Suprapubic skin (tissue), 4 donors: ENCODE data around the gene RTCB. TPM values are rescaled to one million over a fixed set of nuclear protein-coding genes. Genes with fewer than 3 reads are reported as not detected.

Experiments
- DNase-seq, 2 donors: peaks; one replicate each; pipeline ENCODE4 v3.0.0-alpha.2; 2019; ENCODE audit warnings: low spot score in 2 of 2
- H3K27ac ChIP-seq: fragments of 200-600 bp; sonication (generic); one replicate; pipeline ENCODE4 v1.5.1; 2019
- H3K27me3 ChIP-seq: fragments of 200-600 bp; sonication (generic); one replicate; pipeline ENCODE4 v1.5.1; 2019
- H3K36me3 ChIP-seq: fragments of 200-600 bp; sonication (generic); one replicate; pipeline ENCODE4 v1.5.1; 2019
- H3K4me1 ChIP-seq: fragments of 200-600 bp; sonication (generic); one replicate; pipeline ENCODE4 v1.5.1; 2019
- H3K4me3 ChIP-seq: fragments of 200-600 bp; sonication (generic); one replicate; pipeline ENCODE4 v1.5.1; 2019; ENCODE audit warnings: mild to moderate bottlenecking
- H3K9me3 ChIP-seq: fragments of 200-600 bp; sonication (generic); one replicate; pipeline ENCODE4 v1.5.1; 2019
- CTCF ChIP-seq, 2 donors: fragments of 200-600 bp in 1 of 2; fragments of 450-650 bp in 1 of 2; sonication (generic) in 1 of 2; IDR thresholded peaks; one replicate each; pipeline ENCODE4 v1.5.1; 2016 to 2019; ENCODE audit warnings: antibody characterized with exemption in 2 of 2, mild to moderate bottlenecking in 1 of 2, moderate library complexity in 1 of 2
- EP300 ChIP-seq: sonication (generic); formaldehyde crosslinking; IDR thresholded peaks from one replicate; pipeline ENCODE4 v1.6.1; 2017; ENCODE audit warnings: antibody characterized with exemption
- POLR2A ChIP-seq, 2 donors: fragments of 450-650 bp; IDR thresholded peaks; one replicate each; pipeline ENCODE4 v1.6.1; 2017; ENCODE audit warnings: antibody characterized with exemption in 2 of 2, mild to moderate bottlenecking in 2 of 2, moderate library complexity in 2 of 2
- POLR2AphosphoS5 ChIP-seq, 3 donors: sonication (generic); formaldehyde crosslinking; IDR thresholded peaks; one replicate each; pipeline ENCODE4 v1.6.1; 2017; ENCODE audit warnings: antibody characterized with exemption in 3 of 3
- WGBS: methylation state at CpG from one replicate; pipeline ENCODE4 v1.1.5; 2018; 5-methylcytosine and 5-hydroxymethylcytosine counted together
- total RNA-seq, 4 donors: library from RNA; depleted of rRNA; stranded (reverse); fragments of >200 nt; gene quantifications; one replicate each; pipeline ENCODE4 v1.1.0, GENCODE V29; 2016

Gene RTCB
- total RNA-seq, 4 donors from 2014 or later, result 75.1 to 117 (median 97.2) TPM

GRCh38 chr22:32417906-32418305, 5.9 kb upstream of the RTCB start:
- H3K4me1 ChIP-seq, result peaks cover under 1% of the 10 kb centered on the region
- peaks cover 21% of the 10 kb centered on the region for H3K27me3 ChIP-seq
- H3K36me3 ChIP-seq, result no peaks in the 10 kb centered on the region
- no peak overlapping the region for H3K4me3 ChIP-seq
- no peak for TF ChIP-seq EP300
- TF ChIP-seq POLR2A (IDR thresholded peaks at IDR 0.05), result no peak
- no peak for TF ChIP-seq CTCF (IDR thresholded peaks at IDR 0.05)
- TF ChIP-seq POLR2AphosphoS5 (IDR thresholded peaks at IDR 0.05), result no peak
- DNase-seq, result no peak
- no peak overlapping the region for H3K27ac ChIP-seq
- WGBS, result 77% methylated on average over 4 of the region's 4 CpGs
- no peaks in the 10 kb centered on the region for H3K9me3 ChIP-seq

- 62% methylated on average over 9 of the region's 9 CpGs for WGBS
- no peaks in the 10 kb centered on the region for H3K9me3 ChIP-seq
- H3K4me3 ChIP-seq, result no peak overlapping the region
- no peaks in the 10 kb centered on the region for H3K36me3 ChIP-seq
- peaks cover 8% of the 10 kb centered on the region for H3K27me3 ChIP-seq
- H3K27ac ChIP-seq, result no peak overlapping the region
- H3K4me1 ChIP-seq, result peaks cover 8% of the 10 kb centered on the region
- no peak for TF ChIP-seq POLR2A (IDR thresholded peaks at IDR 0.05)
- no peak for DNase-seq
Measured at GRCh38 chr22:32416556-32417085, 4.6 kb upstream of the RTCB start.

- H3K27me3 ChIP-seq, result peaks cover 3% of the 10 kb centered on the region
- WGBS, result 50% methylated on average over 7 of the region's 7 CpGs
Measured at GRCh38 chr22:32414191-32414590, 2.1 kb upstream of the RTCB start.

GRCh38 chr22:32413719-32414118, 1.7 kb upstream of the RTCB start:
- H3K27me3 ChIP-seq, result peaks cover 2% of the 10 kb centered on the region
- peaks cover under 1% of the 10 kb centered on the region for H3K36me3 ChIP-seq
- H3K9me3 ChIP-seq, result no peaks in the 10 kb centered on the region
- H3K27ac ChIP-seq, result no peak overlapping the region
- TF ChIP-seq POLR2A (IDR thresholded peaks at IDR 0.05), result no peak
- no peak for TF ChIP-seq EP300
- TF ChIP-seq CTCF (IDR thresholded peaks at IDR 0.05), result no peak
- no peak for TF ChIP-seq POLR2AphosphoS5 (IDR thresholded peaks at IDR 0.05)
- WGBS, result 93% methylated on average over 2 of the region's 2 CpGs
- H3K4me1 ChIP-seq, result peaks cover 27% of the 10 kb centered on the region
- H3K4me3 ChIP-seq, result no peak overlapping the region
- no peak for DNase-seq

More at GRCh38 chr22:32414191-32414590, 2.1 kb upstream of the RTCB start:
- H3K4me3 ChIP-seq, result no peak overlapping the region
- no peaks in the 10 kb centered on the region for H3K36me3 ChIP-seq
- H3K9me3 ChIP-seq, result no peaks in the 10 kb centered on the region
- H3K4me1 ChIP-seq, result peaks cover 25% of the 10 kb centered on the region
- TF ChIP-seq POLR2A (IDR thresholded peaks at IDR 0.05), result no peak
- TF ChIP-seq POLR2AphosphoS5 (IDR thresholded peaks at IDR 0.05), result no peak
- TF ChIP-seq CTCF (IDR thresholded peaks at IDR 0.05), result no peak
- TF ChIP-seq EP300, result no peak
- H3K27ac ChIP-seq, result no peak overlapping the region
- no peak for DNase-seq

GRCh38 chr22:32411402-32411801, 645 bp downstream of the RTCB start:
- TF ChIP-seq POLR2AphosphoS5 (IDR thresholded peaks at IDR 0.05) (no peak), POLR2A (IDR thresholded peaks at IDR 0.05) (no peak), CTCF (IDR thresholded peaks at IDR 0.05) (no peak), EP300 (no peak)
- peak overlapping the region; percentile 85 for H3K4me3 ChIP-seq
- peaks cover 27% of the 10 kb centered on the region for H3K4me1 ChIP-seq
- peak overlapping the region; percentile 86 for H3K27ac ChIP-seq
- H3K36me3 ChIP-seq, result peaks cover 24% of the 10 kb centered on the region
- WGBS, result under 1% methylated on average over 12 of the region's 12 CpGs
- H3K27me3 ChIP-seq, result no peaks in the 10 kb centered on the region
- no peaks in the 10 kb centered on the region for H3K9me3 ChIP-seq
- no peak for DNase-seq

GRCh38 chr22:32410459-32410858, 1.6 kb downstream of the RTCB start:
- H3K4me3 ChIP-seq, result peak overlapping the region; percentile 85
- H3K27ac ChIP-seq, result peak overlapping the region; percentile 86
- 72% methylated on average over 4 of the region's 4 CpGs for WGBS
- peaks cover 33% of the 10 kb centered on the region for H3K36me3 ChIP-seq
- DNase-seq, result no peak
- peaks cover 27% of the 10 kb centered on the region for H3K4me1 ChIP-seq
- TF ChIP-seq CTCF (IDR thresholded peaks at IDR 0.05), result no peak
- no peak for TF ChIP-seq POLR2AphosphoS5 (IDR thresholded peaks at IDR 0.05)
- no peak for TF ChIP-seq EP300
- no peak for TF ChIP-seq POLR2A (IDR thresholded peaks at IDR 0.05)
- no peaks in the 10 kb centered on the region for H3K27me3 ChIP-seq
- no peaks in the 10 kb centered on the region for H3K9me3 ChIP-seq
